GM04503 (cell line): ENCODE results near the gene NUDT12.
A peak's percentile ranks its signal among the peaks of the same experiment; 100 is the strongest.

Experiments used
- DNase-seq: peaks from one replicate; pipeline ENCODE4 v3.0.0-alpha.2; 2012; ENCODE audit warnings: low read depth

Gene NUDT12

DNA sequence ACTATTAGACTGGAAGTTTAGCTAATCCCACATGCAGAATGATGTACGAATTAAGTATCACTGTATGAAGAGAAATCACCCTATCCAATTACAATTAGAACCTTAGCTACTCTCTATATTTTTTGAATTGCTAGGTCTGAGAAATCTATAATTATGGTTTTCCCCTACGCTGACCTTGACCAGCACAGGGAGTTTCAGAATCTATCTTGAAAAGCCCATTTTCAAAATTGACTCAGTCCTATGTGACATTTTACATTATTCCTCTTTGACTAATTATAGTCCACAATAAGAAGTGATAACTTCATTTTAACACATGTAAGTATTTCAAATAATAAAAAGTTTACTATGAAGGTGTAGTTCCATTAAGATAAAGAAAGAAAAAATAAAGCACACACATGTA, 21.5 kb downstream of the NUDT12 start:
- DNase-seq, result no peak

GRCh38 chr5:103539376-103540330, 22.9 kb downstream of the NUDT12 start:
- no peak for DNase-seq

- no peak for DNase-seq
These were observed 30.4 kb downstream of the NUDT12 start for GRCh38 chr5:103532086-103532734.

- peak; percentile 50 for DNase-seq
These were observed 36.2 kb downstream of the NUDT12 start for GRCh38 chr5:103526164-103526915.

DNA sequence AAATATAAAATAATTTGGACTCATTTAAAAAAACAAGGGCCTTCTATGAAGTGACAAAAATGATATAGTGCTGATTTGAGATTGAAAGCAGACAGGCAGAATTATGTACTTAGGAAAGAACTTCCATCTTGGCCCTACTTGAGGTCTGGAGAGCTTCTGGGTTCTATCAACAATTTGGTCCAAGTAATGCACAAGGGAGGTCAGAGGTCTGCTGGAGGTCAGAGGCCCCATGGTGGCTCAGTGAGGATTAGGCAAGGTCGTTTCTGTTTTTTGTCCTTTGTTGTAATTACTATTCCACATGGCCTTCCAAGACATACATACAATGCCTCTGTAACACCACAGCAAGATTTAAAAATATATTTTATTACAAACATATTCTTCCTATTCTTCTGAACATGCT, 37.2 kb downstream of the NUDT12 start:
- DNase-seq, result no peak

DNA sequence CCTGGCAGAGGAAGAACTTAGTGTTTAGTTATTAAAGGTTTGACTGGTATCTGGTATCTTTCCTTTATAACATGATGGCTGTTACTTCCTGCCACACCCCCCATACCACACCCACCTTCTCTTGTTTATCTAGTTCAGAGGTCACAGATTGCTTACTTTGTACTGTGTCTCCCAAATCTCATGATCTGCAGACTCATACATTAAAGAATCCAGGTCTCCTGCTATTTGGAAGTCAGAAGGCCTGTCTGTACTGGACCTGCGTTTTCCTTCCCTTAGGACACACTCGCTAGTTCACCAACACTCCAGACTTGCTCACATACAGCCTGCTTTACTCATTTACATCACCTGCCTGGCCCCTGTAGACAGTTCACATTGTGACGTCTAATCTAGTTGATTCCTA, 39.3 kb downstream of the NUDT12 start:
- DNase-seq, result no peak

GRCh38 chr5:103522586-103522985, 40.0 kb downstream of the NUDT12 start:
- no peak for DNase-seq

- DNase-seq, result no peak
These were observed 43.0 kb downstream of the NUDT12 start for GRCh38 chr5:103519550-103519949.

DNA sequence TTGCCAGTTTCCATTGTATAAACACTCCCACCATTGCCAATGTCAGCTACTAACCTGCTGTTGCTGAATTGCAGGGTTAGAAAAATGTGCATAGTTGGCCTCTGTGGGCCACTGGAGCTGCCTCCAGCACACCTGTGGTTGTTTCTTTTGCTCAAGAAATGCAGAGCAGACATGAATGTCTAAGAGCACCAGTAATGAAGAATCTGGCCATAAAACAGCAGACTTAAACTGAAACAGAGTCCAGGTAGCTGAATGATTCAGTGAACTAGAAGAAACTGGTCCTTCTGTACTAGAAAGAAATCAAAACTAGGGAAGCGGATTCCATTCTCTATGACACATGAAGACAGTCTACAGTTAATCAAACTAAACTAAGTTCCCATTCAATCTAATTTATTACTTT, 48.2 kb downstream of the NUDT12 start:
- no peak for DNase-seq

DNA sequence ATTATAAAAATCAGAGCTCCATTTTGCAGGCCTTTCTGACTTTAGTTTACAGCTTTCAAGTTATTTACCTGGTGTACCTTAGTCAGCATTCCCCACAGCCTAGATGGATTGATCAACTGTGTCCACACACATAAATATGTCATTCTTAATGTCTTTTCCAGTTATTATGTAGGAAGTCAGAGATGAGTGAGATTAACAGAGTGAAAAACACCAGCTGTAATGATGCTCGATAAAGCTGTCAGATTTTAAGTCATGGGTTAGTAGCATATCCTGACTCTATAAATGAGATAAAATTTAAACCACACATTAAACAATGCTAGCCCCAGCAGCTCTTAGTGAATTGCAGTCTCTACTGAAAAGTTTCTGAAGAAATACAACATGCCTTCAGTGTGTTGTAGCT, 48.9 kb downstream of the NUDT12 start:
- no peak for DNase-seq

DNA sequence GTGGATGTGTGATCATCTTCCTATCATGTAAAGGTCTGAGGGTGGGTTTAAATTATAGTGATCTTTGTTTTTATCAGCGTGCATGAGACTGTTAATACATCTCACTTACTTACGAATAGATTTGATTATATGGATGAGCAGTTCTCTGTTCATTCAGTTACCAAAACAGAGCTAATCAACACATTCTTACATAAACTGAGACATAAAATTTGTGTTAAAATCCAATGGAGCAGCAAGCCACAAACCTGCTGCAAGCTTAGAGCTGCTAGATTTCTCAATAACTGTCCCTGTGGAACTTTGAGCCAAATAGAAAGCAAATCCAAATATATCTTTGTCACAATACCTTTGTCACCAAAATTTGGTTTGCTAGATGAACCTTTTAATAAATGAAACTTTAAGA, 50.1 kb downstream of the NUDT12 start:
- no peak for DNase-seq

DNA sequence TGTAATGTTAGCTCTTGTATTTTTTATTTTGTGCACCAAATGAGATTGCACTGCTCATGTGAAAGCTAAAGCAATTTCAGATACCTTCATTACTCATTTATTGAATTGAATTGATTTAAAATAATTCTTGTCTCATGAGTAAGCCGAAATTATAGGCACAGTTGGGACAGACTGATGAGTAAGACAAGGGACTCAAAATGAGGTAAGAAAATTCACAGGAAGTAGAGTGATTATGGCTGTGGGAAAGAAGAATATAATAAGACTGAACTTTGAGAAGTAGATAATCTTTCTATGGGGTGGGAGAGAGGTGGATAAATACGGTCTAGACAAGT, 51.1 kb downstream of the NUDT12 start:
- no peak for DNase-seq

- no peak for DNase-seq
These were observed 51.6 kb downstream of the NUDT12 start for GRCh38 chr5:103510851-103511553.

- DNase-seq, result peak; percentile 90
These were observed 56.8 kb downstream of the NUDT12 start for GRCh38 chr5:103505581-103506305.

DNA sequence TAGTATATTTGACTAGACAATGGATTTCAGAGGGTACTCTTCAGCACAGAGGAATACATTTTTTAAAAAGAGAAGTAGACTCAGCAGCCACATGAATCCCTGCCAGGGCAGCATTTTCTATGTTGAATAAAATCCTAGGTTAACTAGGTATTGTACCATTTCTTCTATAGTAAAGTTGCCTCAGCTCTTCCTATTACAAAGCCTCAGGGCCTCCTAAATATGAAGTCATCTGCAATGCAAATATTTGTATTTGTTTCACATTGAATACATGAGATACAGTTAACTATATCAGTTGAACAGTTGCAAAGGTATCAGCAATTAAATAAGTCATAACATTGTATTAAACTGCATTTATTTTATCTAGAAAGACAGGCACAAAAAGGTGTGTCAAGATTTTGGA, 59.5 kb downstream of the NUDT12 start:
- no peak for DNase-seq

DNA sequence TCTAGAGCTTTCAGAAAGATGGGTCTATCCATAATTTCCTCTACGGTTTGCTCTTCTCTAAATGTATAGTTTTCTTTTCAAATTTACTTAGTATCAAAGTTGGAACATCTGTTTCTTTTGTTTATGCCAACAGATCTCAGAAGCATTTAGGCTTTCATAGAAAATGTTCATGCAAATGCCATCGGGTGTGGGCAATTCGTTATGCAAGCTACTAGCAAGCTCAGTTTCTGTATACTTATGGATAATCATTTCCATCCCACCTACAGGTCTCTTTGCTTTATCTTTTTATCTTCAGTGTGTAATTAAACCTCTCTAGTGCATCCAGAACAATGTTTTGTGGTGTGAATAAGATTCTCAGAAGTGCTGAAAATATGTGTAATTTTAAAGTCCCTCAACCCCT, 59.9 kb downstream of the NUDT12 start:
- DNase-seq, result no peak
